HG03103 (cell line): ENCODE results near the gene ARAP1.

Experiments used
- ATAC-seq: cut with Tn5 transposase; IDR thresholded peaks from one replicate; pipeline ENCODE4 v1.9.1; 2021; ENCODE audit warnings: low read depth; ENCODE audit not compliant: unreplicated experiment

ARAP1 gene

GRCh38 chr11:72647882-72648281 lies 104.3 kb downstream of the ARAP1 start:
- no peak for ATAC-seq

DNA sequence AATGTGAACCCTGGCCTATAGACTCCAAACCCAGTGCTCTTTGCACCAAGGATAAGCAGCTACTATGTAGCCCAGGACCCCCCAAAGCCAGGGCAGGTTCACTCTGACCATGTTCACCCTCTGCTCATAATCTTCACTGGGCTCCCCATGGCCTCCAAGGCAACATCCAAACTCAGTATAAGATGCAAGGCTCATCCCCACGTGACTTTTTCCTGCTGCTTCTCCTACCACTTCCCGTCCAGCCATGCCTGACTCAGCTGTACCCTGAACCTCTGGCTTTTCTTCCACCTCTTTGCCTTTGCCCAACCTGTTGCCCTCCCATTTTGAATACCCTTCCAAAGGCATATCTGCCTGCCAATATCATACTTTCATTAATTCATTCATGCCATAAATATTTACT lies 105.7 kb downstream of the ARAP1 start:
- ATAC-seq, result no peak

- ATAC-seq, result no peak
These were observed 106.2 kb downstream of the ARAP1 start for GRCh38 chr11:72646024-72646423.

- ATAC-seq, result no peak
These were observed 108.7 kb downstream of the ARAP1 start for GRCh38 chr11:72643547-72643946.

DNA sequence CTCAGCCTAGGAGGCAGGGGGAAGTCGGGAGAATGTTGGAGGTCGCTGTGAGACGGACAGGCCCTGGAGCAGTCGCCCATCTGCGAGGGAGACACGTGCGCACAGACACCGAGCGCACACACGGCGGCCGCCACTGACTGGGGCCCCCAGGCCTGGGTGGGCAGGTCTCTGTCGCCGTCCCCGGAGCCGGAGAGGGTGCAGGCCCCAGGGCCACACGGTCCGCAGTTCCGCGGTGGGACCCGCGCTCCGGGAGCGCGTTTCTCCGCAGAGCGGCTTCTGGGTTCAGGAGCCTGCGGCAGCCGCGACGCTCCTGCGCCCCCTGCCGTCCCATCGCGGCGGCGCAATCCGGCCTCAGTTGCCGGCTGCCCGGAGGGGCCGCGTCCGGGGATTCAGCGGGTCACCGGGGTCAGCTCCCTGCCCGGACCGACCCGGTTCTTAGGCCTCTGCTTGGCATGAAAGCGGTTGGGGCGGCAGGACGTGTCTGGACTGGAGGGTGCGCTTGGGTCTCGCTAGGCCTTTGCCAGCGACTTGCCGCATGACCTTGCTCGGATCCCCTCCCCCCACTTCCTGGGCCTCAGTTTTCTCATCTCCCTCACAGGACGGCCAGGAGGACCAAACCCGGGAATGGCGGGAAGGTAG lies 109.2 kb downstream of the ARAP1 start:
- ATAC-seq, result no peak

DNA sequence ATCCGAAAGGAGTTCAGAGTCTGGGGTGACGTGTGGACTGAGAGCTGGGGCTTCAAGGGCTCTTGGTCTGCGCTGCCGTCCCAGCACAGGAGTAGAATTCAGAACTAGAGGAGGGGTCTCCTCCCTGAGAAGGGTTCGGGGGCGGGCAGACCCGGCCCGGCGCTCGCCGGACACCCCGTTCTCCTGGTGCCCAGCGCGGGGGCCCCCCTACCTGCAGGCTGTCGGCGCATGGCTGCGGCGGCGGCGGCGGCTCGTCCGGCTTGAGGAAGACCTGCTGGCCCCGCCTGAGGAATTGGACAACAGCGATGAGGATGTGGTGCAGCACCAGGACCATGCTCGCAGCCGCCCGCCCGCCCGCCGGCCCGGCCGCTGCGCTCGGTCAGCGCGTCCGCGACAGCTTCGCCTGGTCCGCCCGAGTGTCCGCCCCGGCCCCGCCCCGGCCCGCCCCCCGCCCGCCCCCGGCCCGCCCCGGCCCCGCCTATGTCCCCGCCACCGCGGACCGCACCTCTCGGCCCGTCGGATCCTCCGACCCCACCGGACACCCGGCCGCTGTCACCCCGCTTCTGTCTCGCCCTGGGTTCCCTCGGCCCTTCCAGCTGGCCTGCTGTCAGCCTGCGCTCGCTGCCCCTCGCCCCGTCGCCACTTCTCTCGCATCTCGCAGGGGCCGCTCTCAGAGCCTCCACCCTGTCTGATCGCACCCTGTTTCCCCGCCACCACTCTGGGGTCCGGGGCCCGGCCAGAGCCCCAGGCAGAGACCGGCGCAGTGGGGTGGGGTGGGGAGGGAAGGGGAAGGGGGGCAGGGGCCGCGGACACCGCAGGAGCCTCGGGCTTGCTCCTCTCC lies 109.9 kb downstream of the ARAP1 start:
- no peak for ATAC-seq

DNA sequence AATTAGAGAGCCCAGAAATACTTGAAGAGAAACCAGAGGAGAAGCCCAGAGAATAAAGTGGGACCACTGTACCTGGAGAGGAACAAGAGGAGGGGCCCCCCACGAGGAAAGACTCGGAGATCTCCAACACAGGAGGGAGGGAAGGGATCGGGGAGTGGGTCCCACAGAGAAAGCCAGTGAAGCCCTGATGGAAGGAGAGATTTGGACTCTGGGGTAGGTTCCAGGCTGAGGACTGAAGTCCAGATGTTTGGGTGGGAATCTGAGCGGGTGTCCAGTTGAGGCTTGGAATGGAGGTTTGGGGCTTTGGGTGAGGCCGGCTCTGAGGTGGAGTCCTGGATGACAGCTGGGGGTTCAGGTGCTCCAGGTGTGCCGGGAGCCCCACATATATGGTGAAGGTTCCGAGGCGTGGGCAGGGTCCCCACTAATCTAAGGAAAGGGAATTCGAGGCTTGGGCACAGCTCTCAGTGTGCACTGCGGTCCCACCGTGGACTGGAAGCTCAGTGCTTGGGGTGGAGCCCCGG lies 110.6 kb downstream of the ARAP1 start:
- ATAC-seq, result no peak

- ATAC-seq, result no peak
These were observed 112.5 kb downstream of the ARAP1 start for GRCh38 chr11:72639502-72640375.

GRCh38 chr11:72637926-72638325 lies 114.3 kb downstream of the ARAP1 start:
- no peak for ATAC-seq

DNA sequence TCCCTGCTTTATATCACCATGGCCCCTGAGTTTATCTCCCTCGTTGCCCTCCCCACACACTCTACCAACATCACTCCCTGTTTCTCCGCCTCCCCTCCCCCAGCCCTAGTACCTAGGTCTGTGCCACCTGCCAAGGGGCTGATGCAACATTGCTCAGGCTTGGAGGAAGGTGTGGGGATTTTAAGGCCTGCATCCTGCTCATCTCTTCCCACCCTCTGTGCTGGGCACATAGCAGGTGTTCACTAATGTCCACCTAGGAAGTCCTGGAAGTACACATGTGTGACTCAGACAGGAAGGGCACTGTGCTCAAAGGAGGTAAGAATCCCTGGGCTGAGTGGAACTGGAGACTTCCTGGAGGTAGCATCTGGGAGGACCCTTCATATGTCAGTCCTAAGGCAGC lies 115.0 kb downstream of the ARAP1 start:
- ATAC-seq, result no peak

DNA sequence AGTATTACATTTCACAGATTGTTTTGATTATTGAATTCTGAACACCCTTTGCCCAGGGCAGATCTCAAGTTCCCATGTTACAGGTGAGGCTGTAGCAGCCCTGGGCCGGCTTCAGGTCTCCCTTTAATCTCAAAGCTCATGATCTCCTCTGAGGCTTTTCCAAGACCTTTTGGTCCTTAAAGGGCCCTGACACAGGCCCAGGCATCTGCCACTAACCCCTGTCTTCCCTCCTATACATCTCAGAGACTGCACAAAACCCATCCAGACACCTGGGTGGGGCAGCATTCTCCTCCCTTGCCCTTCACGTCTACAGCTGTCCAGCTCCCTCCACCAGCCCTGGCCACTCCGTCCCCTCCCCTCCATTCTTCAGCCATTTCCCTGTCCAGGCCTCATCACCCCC lies 115.8 kb downstream of the ARAP1 start:
- ATAC-seq, result no peak

DNA sequence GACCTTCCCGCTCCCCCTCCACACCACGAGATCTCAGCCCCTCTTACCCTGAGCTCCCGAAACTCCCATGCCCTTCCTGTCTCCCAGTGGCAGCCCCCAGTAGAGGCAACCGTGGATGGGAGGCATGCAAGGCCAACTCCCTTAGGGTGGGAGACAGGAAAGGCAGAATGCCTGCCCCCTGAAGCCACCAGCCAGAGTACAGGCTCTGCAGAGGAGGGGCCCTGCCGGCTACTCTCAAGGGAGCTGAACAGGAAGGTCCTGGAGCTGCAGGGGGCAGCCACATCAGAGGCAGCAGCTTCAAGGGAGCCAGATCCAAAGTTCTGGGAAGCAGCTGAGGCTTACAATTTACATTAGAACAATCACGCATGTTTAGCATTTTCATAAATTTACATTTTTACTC lies 116.3 kb downstream of the ARAP1 start:
- no peak for ATAC-seq

DNA sequence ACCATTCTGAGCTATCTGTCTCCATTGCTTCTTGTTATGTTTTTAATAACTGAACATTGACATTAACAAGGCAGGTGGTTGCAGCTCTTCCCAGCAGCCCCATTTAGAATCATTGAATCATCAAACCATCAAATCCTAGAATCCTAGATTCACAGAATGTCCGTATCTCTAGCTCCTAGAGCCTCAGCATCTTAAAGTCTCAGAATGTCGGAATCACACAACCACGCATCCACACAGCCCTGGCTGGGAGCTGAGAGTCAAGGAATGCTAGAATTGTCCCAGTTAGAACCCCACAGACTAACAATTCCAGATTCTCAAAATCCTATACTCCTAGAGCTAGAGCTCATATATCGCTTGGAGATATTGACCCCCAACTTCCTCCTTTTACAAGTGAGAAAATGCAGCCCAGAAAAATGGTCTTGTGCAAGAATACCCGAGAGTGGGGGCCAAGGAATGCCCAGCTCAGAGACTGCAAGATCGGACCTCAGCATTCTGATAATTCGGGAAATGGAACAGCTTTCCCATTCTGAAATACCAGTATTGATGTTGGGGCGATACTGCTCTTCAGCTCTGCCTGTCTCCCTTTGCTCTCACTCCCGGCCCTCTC lies 116.8 kb downstream of the ARAP1 start:
- ATAC-seq, result no peak
